GM12874 (cell line): ENCODE results near the gene SSR3.

Source experiments
- TF ChIP-seq, protein P1 (sequence below): IDR thresholded peaks from 2 replicates; pipeline ENCODE4 v1.5.1; 2011; ENCODE audit warnings: low read depth, mild to moderate bottlenecking, control low read depth, low read length, moderate library complexity; ENCODE audit not compliant: insufficient read depth

The SSR3 gene

DNA sequence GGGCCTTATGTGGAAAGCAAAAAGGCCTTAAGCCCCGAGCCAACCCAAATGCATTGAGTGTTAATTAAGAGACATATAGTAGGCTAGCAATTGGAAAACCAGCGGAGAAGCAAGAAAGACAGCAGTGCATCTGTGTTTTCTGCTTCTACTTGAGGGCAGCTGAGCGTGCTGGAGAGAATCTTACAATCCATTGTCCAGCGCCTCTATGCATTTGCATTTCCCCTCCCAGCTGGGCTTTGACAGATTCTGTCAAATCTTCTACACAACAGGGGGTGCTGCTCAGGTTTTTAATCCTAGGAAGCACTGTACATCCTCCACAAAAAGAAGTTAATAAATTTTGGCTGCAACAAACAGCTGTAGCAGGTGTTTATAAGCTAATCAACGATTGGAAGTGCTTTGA, 23.9 kb downstream of the SSR3 start:
- TF ChIP-seq, protein P1, sequence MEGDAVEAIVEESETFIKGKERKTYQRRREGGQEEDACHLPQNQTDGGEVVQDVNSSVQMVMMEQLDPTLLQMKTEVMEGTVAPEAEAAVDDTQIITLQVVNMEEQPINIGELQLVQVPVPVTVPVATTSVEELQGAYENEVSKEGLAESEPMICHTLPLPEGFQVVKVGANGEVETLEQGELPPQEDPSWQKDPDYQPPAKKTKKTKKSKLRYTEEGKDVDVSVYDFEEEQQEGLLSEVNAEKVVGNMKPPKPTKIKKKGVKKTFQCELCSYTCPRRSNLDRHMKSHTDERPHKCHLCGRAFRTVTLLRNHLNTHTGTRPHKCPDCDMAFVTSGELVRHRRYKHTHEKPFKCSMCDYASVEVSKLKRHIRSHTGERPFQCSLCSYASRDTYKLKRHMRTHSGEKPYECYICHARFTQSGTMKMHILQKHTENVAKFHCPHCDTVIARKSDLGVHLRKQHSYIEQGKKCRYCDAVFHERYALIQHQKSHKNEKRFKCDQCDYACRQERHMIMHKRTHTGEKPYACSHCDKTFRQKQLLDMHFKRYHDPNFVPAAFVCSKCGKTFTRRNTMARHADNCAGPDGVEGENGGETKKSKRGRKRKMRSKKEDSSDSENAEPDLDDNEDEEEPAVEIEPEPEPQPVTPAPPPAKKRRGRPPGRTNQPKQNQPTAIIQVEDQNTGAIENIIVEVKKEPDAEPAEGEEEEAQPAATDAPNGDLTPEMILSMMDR, result no peak

DNA sequence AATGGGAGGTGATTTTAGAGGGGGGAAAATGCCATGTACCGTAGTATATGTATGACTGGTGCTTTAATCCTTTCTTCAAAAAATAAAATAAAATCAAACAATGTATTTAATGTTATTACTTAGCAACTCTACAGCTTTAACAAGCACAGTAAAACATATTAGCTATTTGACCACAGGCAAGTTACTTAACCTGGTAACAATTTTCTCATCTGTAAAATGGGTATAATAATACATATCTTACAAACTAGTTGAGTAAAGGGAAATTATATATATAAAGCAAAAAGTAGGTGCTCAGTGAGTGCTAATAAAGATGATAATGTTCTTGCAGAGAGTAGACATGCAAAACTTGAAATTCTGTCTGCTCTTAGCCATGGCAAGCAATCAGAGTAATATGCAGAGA, 27.9 kb downstream of the SSR3 start:
- TF ChIP-seq, protein P1, result no peak

DNA sequence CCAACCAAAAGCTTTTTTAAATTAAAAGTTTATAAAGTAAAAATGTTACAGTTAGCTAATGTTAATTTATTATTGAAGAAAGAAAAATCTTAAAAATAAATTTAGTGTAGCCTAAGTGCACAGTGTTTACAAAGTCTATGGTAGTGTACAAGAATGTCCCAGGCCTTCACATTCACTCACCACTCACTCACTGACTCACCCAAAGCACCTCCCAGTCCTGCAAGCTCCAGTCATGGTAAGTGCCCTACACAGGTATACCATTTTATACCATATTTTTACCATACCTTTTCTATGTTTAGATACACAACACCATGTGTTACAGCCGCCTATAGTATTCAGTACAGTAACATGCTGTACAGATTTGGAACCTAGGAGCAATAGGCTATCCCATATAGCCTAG, 29.1 kb downstream of the SSR3 start:
- TF ChIP-seq, protein P1, result no peak

DNA sequence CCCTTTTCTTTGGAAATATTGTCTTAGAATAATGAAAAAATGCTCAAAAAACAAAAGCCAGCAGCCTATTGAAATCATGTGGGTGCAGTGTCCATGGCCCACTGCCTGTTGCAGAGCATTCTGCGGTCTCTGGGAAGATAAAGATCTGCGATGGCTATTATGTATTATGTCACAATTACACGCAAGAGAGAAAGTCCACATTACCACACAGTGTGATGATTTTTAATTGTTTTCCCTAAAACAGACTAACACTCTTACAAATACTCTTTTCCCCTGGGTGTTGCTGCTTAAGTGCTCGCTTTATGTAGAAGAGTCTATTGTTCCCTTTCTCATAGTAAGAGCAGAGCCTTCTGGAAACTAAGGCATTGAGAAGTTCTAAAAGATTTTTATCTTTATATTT, 32.2 kb downstream of the SSR3 start:
- TF ChIP-seq, protein P1, result no peak

DNA sequence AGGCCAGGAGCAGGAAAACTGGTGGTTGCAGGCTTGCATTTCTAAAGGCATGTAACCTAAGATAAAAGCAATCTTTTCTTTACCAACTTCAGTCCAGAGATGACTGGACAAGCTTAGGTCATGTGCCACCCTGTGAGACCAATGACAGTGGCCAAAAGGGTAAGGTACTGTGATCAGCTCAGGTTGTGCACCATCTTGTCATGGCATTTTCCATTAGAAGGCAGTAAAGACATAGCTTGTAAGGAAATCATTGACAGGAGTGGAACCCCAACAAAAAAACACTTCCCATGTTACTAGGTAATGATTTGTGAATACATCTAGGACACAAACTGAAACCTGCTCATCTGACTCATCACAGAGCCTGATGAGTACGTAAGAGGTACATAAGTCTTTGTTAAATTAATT, 35.2 kb downstream of the SSR3 start:
- TF ChIP-seq, protein P1, result no peak

DNA sequence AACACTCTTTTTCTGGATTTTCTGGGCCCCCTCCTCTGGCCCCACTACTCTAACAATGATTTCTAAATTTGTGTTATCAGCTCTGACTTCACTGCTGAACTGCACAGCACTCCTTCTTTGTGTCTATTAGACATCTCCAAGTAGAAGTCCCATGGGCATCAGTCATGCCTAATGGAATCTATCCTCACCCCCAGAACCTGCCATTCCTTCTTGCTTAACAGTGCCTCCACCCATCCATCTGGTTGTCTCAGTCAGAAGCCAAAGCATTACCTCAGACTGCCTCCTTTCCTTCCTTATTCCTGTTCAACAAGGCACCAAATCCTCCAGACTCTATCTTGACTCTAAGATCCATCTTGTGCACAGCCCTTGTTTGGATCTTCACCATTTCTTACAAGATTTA, 36.2 kb downstream of the SSR3 start:
- TF ChIP-seq, protein P1, result no peak

DNA sequence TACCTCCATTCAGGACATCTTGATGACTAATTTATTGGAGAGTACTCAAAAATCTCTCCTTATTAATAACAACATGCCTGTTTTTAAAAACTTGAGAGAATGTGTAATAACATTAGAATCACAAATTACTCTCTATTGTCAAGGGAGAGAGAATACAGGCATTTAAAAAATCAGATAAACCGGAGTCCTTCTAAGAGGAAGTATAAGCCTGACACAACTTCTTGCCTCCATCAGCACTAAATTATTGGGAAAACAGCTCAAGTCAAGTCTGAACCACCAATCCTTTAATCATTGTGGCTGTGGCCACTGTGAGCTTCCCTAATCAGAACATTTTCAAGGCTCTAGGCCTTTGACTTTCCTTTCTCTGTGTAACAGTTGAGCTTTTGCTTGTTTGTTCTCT, 38.0 kb downstream of the SSR3 start:
- TF ChIP-seq, protein P1, result no peak

DNA sequence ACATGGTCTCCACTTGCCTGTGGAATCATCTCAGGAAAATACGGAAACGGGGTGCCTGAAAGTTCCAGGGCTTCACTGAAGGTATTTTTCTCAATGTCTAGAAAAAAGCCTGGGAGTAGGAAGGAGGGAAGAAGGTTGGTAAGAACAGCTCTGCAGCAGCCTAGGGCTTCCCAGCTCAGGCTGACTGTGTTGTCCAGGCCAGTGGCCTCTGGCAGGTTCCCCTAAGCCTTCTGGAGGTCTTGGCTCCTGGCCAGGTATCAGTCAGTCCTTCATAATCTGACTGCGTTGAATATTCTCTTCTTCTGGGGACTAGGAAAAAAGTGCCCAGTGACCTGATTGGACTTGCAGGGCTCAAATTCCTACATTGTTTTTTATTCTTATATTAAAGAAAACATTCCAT, 38.6 kb downstream of the SSR3 start:
- TF ChIP-seq, protein P1, result no peak
